H9 (cell line): ENCODE measurements around the gene GRIP1. TPM values are rescaled to one million over a fixed set of nuclear protein-coding genes. Genes with fewer than 3 reads are reported as not detected.

Source experiments
- DNase-seq: peaks from one replicate; pipeline ENCODE4 v3.0.0-alpha.2; 2017
- H2AFZ ChIP-seq: one replicate; pipeline ENCODE4 v1.6.1; 2013; ENCODE audit warnings: mild to moderate bottlenecking, low read length, control low read depth, moderate library complexity
- H2AK5ac ChIP-seq: 2 replicates; pipeline ENCODE4 v1.6.1; 2013; ENCODE audit warnings: low read length, control low read depth, mixed read lengths; ENCODE audit not compliant: insufficient read length
- H2BK120ac ChIP-seq: one replicate; pipeline ENCODE4 v1.6.1; 2013; ENCODE audit warnings: low read depth, mild to moderate bottlenecking, low read length, control low read depth, inconsistent platforms; ENCODE audit not compliant: poor library complexity, severe bottlenecking
- H2BK12ac ChIP-seq: 2 replicates; pipeline ENCODE4 v1.6.1; 2013; ENCODE audit warnings: low read length, control low read depth, mixed read lengths, low read depth; ENCODE audit not compliant: insufficient read length
- H2BK15ac ChIP-seq: 2 replicates; pipeline ENCODE4 v1.6.1; 2013; ENCODE audit warnings: low read depth, low read length, control low read depth
- H2BK20ac ChIP-seq: one replicate; pipeline ENCODE4 v1.6.1; 2013; ENCODE audit warnings: low read depth, mild to moderate bottlenecking, low read length, control low read depth, inconsistent platforms; ENCODE audit not compliant: poor library complexity, severe bottlenecking
- H2BK5ac ChIP-seq: 2 replicates; pipeline ENCODE4 v1.6.1; 2013; ENCODE audit warnings: low read length, control low read depth, mixed read lengths; ENCODE audit not compliant: insufficient read length
- H3K14ac ChIP-seq: 2 replicates; pipeline ENCODE4 v1.6.1; 2013; ENCODE audit warnings: low read length, control low read depth; ENCODE audit not compliant: insufficient read depth
- H3K18ac ChIP-seq: 2 replicates; pipeline ENCODE4 v1.6.1; 2013; ENCODE audit warnings: low read depth, mild to moderate bottlenecking, mixed read lengths, low read length, control low read depth; ENCODE audit not compliant: insufficient read length
- H3K23ac ChIP-seq: 2 replicates; pipeline ENCODE4 v1.6.1; 2013; ENCODE audit warnings: low read length, control low read depth, mixed read lengths, low read depth; ENCODE audit not compliant: insufficient read length
- H3K23me2 ChIP-seq: 2 replicates; pipeline ENCODE4 v1.6.1; 2013; ENCODE audit warnings: low read depth, mild to moderate bottlenecking, mixed read lengths, low read length, control low read depth; ENCODE audit not compliant: insufficient read length, poor library complexity, severe bottlenecking
- H3K27ac ChIP-seq: 2 replicates; pipeline ENCODE4 v1.5.1; 2013; ENCODE audit warnings: low read length, control low read depth, mixed read lengths, low read depth; ENCODE audit not compliant: insufficient read length
- H3K27me3 ChIP-seq: 2 replicates; pipeline ENCODE4 v1.6.1; 2013; ENCODE audit warnings: low read length, control low read depth, inconsistent platforms; ENCODE audit not compliant: insufficient read depth
- H3K4ac ChIP-seq: 2 replicates; pipeline ENCODE4 v1.6.1; 2013; ENCODE audit warnings: low read depth, mild to moderate bottlenecking, control low read depth, inconsistent platforms, low read length, moderate library complexity
- H3K4me1 ChIP-seq: 2 replicates; pipeline ENCODE4 v1.6.1; 2013; ENCODE audit warnings: low read length, control low read depth, inconsistent platforms; ENCODE audit not compliant: insufficient read depth
- H3K4me2 ChIP-seq: 2 replicates; pipeline ENCODE4 v1.6.1; 2013; ENCODE audit warnings: low read length, control low read depth, mixed read lengths; ENCODE audit not compliant: insufficient read length, insufficient read depth
- H3K56ac ChIP-seq: 2 replicates; pipeline ENCODE4 v1.6.1; 2013; ENCODE audit warnings: low read depth, mild to moderate bottlenecking, mixed read lengths, low read length, control low read depth; ENCODE audit not compliant: insufficient read length
- H3K79me1 ChIP-seq: 2 replicates; pipeline ENCODE4 v1.6.1; 2013; ENCODE audit warnings: low read depth, mild to moderate bottlenecking, moderate library complexity, low read length, control low read depth, inconsistent platforms; ENCODE audit not compliant: insufficient read depth, poor library complexity, severe bottlenecking
- H3K79me2 ChIP-seq: 2 replicates; pipeline ENCODE4 v1.6.1; 2013; ENCODE audit warnings: low read length, control low read depth, inconsistent platforms; ENCODE audit not compliant: insufficient read depth
- H3K9ac ChIP-seq: 2 replicates; pipeline ENCODE4 v1.6.1; 2013; ENCODE audit warnings: low read length, control low read depth, mixed read lengths; ENCODE audit not compliant: insufficient read length; ENCODE audit errors: extremely low read depth
- H3K9me3 ChIP-seq: one replicate; pipeline ENCODE4 v1.6.1; 2013; ENCODE audit warnings: low read depth, low read length, inconsistent platforms; ENCODE audit not compliant: control insufficient read depth
- H3T11ph ChIP-seq: one replicate; pipeline ENCODE4 v1.6.1; 2013; ENCODE audit warnings: mild to moderate bottlenecking, low read length, control low read depth, inconsistent platforms
- H4K20me1 ChIP-seq: one replicate; pipeline ENCODE4 v1.6.1; 2013; ENCODE audit not compliant: control insufficient read depth, insufficient read length, insufficient read depth
- H4K5ac ChIP-seq: 2 replicates; pipeline ENCODE4 v1.6.1; 2013; ENCODE audit warnings: low read depth, mild to moderate bottlenecking, mixed read lengths, low read length, control low read depth; ENCODE audit not compliant: insufficient read length
- H4K8ac ChIP-seq: replicated peaks from 2 replicates; pipeline ENCODE4 v1.6.1; 2013; ENCODE audit warnings: low read length, control low read depth, mixed read lengths, low read depth; ENCODE audit not compliant: insufficient read length
- H4K91ac ChIP-seq: 2 replicates; pipeline ENCODE4 v1.6.1; 2013; ENCODE audit warnings: low read depth, mild to moderate bottlenecking, moderate library complexity, mixed read lengths, low read length, control low read depth; ENCODE audit not compliant: insufficient read length
- H3K27ac Mint-ChIP-seq, 3 experiments: 2 replicates in 2 of 3; 3 replicates in 1 of 3; pipeline ENCODE4 v1.8.0; 2020 to 2021; ENCODE audit warnings: mixed read lengths in 3 of 3, mild to moderate bottlenecking in 1 of 3, moderate library complexity in 1 of 3
- H3K27me3 Mint-ChIP-seq: 2 replicates; pipeline ENCODE4 v1.8.0; 2021; ENCODE audit warnings: low read depth, mild to moderate bottlenecking, moderate library complexity, mixed read lengths
- H3K36me3 Mint-ChIP-seq, 3 experiments: 2 replicates in 2 of 3; 3 replicates in 1 of 3; pipeline ENCODE4 v1.8.0; 2020 to 2021; ENCODE audit warnings: low read depth in 3 of 3, mixed read lengths in 3 of 3; ENCODE audit not compliant: insufficient read depth in 1 of 3
- H3K4me1 Mint-ChIP-seq, 2 experiments: 2 replicates each; pipeline ENCODE4 v1.8.0; 2020; ENCODE audit warnings: mixed read lengths in 2 of 2
- H3K4me3 Mint-ChIP-seq, 2 experiments: 2 replicates in 1 of 2; 3 replicates in 1 of 2; pipeline ENCODE4 v1.8.0; 2020 to 2021; ENCODE audit warnings: mild to moderate bottlenecking in 2 of 2, mixed read lengths in 2 of 2, moderate library complexity in 1 of 2
- H3K9me3 Mint-ChIP-seq, 2 experiments: 2 replicates in 1 of 2; 3 replicates in 1 of 2; pipeline ENCODE4 v1.8.0; 2020; ENCODE audit warnings: mild to moderate bottlenecking in 2 of 2, mixed read lengths in 2 of 2, moderate library complexity in 1 of 2
- CTCF ChIP-seq: fragments of 200-600 bp; sonication (generic); conservative IDR thresholded peaks from 3 replicates; pipeline ENCODE4 v1.8.0; 2021; ENCODE audit warnings: antibody characterized with exemption, mild to moderate bottlenecking
- WGBS: extraction: QIAGEN DNeasy Blood & Tissue Kit; methylation state at CpG from one replicate; pipeline ENCODE4 v1.1.7; 2013; ENCODE audit warnings: missing lambda C conversion rate, low lambda C conversion rate, mixed read lengths; ENCODE audit not compliant: insufficient read length; ENCODE audit errors: extremely low coverage; 5-methylcytosine and 5-hydroxymethylcytosine counted together
- total RNA-seq: library from RNA; stranded (reverse); gene quantifications from 2 replicates; pipeline ENCODE4 v1.2.1, GENCODE V29; 2021

The GRIP1 gene
- total RNA-seq, 1 experiment from 2014 or later = 19.5 TPM

DNA sequence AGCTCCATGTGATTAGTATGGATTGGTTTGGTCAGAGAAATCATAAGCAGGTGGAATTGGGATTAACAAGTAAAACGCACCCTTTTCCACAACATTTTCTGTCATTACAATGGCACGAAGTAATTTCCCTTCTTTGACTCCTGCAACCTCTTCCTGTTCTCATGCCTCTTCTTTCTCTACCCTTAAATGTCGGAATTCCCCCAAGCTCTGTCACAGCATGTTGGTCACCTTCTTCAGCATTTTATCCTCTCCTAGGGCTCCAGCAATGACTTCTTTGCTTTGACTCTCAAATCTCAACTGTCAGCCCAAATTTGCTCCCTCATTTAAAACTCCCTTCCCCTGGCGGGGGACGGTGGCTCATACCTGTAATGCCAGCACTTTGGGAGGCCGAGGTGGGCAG lies 5.3 kb upstream of the GRIP1 start:
- no peaks in the 10 kb centered on the region for H3K27me3 ChIP-seq
- no peak overlapping the region for H2AK5ac ChIP-seq
- no peak overlapping the region for H2BK12ac ChIP-seq
- no peak overlapping the region for H3K4me2 ChIP-seq
- Mint-ChIP-seq H3K4me1 (peaks cover 26 to 27% of the 10 kb centered on the region in 2 experiments), H3K27me3 (no peaks in the 10 kb centered on the region), H3K36me3 (no peaks in the 10 kb centered on the region), H3K9me3 (no peaks in the 10 kb centered on the region; a peak in 1 of 5 replicates), H3K27ac (no peak overlapping the region), H3K4me3 (no peak overlapping the region)
- no peak overlapping the region for H2AFZ ChIP-seq
- no peak overlapping the region for H3K4ac ChIP-seq
- H4K91ac ChIP-seq = no peak overlapping the region
- H4K5ac ChIP-seq = no peak overlapping the region
- H2BK120ac ChIP-seq = no peak overlapping the region
- no peak for DNase-seq
- no peak overlapping the region for H2BK15ac ChIP-seq
- no peak overlapping the region for H3K18ac ChIP-seq
- TF ChIP-seq CTCF = no peak
- no peak overlapping the region for H3K56ac ChIP-seq
- no peak overlapping the region for H3K9ac ChIP-seq
- no peak overlapping the region for H3T11ph ChIP-seq
- peaks cover 8% of the 10 kb centered on the region; the same call in 1 of the 2 replicates for H3K4me1 ChIP-seq
- H3K23ac ChIP-seq = no peak overlapping the region
- H3K14ac ChIP-seq = no peak overlapping the region
- no peaks in the 10 kb centered on the region for H3K9me3 ChIP-seq
- no CpG with 5 or more reads among the region's 6 CpGs for WGBS
- H3K23me2 ChIP-seq = no peaks in the 10 kb centered on the region
- no peak overlapping the region for H4K8ac ChIP-seq
- H3K27ac ChIP-seq = no peak overlapping the region
- H2BK5ac ChIP-seq = no peak overlapping the region
- H3K79me2 ChIP-seq = no peaks in the 10 kb centered on the region
- H4K20me1 ChIP-seq = no peaks in the 10 kb centered on the region
- H2BK20ac ChIP-seq = no peak overlapping the region
- no peaks in the 10 kb centered on the region for H3K79me1 ChIP-seq
